ENCODE data around the gene NTF3. TPM values are rescaled to one million over a fixed set of nuclear protein-coding genes. Genes with fewer than 3 reads are reported as not detected.

Gene NTF3
- total RNA-seq, 1 donor from 2014 or later = 8.9 TPM

DNA sequence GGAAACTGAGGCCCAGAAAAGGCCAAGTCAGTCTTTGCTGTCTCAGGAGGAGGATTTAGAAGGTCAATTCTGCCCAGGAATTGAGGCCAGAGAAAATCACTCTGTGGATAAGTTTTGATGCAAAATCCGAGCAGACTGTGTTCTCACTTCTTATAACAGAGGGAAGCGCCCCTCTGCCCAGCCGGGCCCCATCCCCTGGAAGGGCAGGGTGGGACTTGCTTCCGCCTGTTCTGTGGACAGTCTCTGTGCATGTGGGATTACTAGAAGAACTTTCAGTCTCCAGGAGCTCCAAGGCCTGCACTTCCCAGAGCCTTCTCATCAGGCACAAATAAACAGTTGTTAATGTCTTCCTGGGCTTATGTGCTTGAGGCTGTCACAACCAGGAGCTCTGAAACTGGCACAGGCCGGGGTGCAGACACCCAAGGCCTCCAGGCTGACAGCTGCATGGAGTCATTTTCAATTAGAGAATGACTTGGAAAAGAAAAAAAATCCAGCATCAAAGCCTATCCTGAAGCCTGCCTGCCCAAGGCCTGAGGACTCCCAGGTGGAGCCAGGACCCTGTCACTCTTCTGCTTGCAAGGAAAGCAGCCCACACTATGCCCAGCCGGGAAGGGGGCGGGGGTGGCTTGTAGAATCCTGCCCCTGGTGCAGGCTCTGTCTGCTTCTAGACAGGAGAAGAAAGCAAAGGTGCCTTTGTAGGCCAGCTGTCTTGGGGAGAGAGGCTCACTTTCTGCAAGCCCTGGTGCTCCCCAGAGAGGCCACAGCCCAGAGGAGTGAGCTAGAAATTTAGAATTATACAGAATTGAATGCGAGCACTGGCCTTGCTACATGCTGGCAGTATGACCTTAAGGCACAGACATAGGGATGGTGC lies 84.7 kb downstream of the NTF3 start:
- no peak overlapping the region for H3K4me2 ChIP-seq (ENCODE audit: low read length)
- no peak overlapping the region for H2AFZ ChIP-seq (ENCODE audit: low read depth, low read length)
- no peak overlapping the region for H3K9ac ChIP-seq (ENCODE audit: low read length)
- TF ChIP-seq EZH2 (IDR thresholded peaks at IDR 0.05; ENCODE audit: insufficient read depth, low read length) = no peak
- TF ChIP-seq, protein P1, sequence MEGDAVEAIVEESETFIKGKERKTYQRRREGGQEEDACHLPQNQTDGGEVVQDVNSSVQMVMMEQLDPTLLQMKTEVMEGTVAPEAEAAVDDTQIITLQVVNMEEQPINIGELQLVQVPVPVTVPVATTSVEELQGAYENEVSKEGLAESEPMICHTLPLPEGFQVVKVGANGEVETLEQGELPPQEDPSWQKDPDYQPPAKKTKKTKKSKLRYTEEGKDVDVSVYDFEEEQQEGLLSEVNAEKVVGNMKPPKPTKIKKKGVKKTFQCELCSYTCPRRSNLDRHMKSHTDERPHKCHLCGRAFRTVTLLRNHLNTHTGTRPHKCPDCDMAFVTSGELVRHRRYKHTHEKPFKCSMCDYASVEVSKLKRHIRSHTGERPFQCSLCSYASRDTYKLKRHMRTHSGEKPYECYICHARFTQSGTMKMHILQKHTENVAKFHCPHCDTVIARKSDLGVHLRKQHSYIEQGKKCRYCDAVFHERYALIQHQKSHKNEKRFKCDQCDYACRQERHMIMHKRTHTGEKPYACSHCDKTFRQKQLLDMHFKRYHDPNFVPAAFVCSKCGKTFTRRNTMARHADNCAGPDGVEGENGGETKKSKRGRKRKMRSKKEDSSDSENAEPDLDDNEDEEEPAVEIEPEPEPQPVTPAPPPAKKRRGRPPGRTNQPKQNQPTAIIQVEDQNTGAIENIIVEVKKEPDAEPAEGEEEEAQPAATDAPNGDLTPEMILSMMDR (IDR thresholded peaks at IDR 0.05; ENCODE audit: insufficient read depth, low read depth, low read length) = no peak
- H3K4me3 ChIP-seq (ENCODE audit: insufficient read depth, low read depth, low read length) = no peak overlapping the region
- H3K4me3 Mint-ChIP-seq (ENCODE audit: unreplicated experiment) = no peak overlapping the region
- H3K27me3 Mint-ChIP-seq (ENCODE audit: low read depth, unreplicated experiment) = peaks cover 37% of the 10 kb centered on the region
- no peak overlapping the region for H3K27ac ChIP-seq (ENCODE audit: low read depth, low read length)
- no peaks in the 10 kb centered on the region for H3K4me1 Mint-ChIP-seq (ENCODE audit: low read depth, unreplicated experiment)
- DNase-seq (ENCODE audit: low read depth) = no peak
- no peaks in the 10 kb centered on the region for H3K79me2 ChIP-seq (ENCODE audit: insufficient read depth, low read length)
- H3K27me3 ChIP-seq (ENCODE audit: insufficient read depth, low read length) = no peaks in the 10 kb centered on the region
- peaks cover 4% of the 10 kb centered on the region for H3K36me3 Mint-ChIP-seq (ENCODE audit: low read depth, unreplicated experiment)
- no peaks in the 10 kb centered on the region for H4K20me1 ChIP-seq (ENCODE audit: insufficient read depth, low read length)
- no peak for FAIRE-seq
- H3K9me3 Mint-ChIP-seq (ENCODE audit: unreplicated experiment) = peaks cover 1% of the 10 kb centered on the region
- no peaks in the 10 kb centered on the region for H3K9me3 ChIP-seq (ENCODE audit: insufficient read depth, low read depth, low read length)
- H3K36me3 ChIP-seq (ENCODE audit: insufficient read depth, low read length) = no peaks in the 10 kb centered on the region
- no peaks in the 10 kb centered on the region for H3K4me1 ChIP-seq (ENCODE audit: insufficient read depth, low read length)
- no peak overlapping the region for H3K27ac Mint-ChIP-seq (ENCODE audit: unreplicated experiment)

DNA sequence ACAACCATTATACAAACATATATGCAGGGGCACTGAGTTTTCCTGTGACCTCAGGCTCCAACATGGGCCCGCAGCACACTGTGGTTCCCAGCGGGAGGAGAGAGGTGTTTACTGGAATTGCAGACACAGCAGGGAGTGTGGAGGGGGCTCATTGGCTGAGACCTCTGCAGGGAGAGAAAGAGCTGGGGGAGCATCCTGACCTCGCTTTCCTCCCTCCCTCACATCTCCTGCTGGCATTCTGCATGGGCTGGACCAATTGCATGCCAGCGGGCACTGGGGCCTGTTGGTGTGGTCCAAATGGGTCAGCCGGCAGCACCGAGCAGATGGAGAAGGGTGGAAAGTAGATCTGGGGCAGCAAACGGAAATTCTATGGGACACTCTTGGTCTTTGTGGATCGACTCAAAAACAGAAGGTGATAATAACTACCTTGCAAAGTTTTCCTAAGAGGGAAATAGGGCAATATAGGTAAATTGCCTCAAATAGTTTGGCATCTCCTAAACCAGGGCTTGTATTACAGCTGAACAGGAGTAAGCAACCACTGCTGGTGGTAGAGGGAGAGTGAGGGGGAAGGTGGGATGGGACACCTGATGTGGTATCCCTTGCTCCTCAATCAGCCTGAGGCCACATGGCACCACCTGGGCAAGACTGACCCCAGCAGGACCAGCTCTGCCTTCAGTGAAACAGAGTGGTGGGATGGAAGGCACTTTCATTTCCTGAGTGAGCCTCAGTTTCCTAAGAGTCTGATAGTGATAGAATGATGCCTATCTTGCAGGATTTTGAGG lies 86.9 kb downstream of the NTF3 start:
- peaks cover 28% of the 10 kb centered on the region for H3K27me3 Mint-ChIP-seq (ENCODE audit: low read depth, unreplicated experiment)
- Histone ChIP-seq H3K4me1 (ENCODE audit: insufficient read depth, low read length) (no peaks in the 10 kb centered on the region), H3K4me2 (ENCODE audit: low read length) (no peak overlapping the region), H2AFZ (ENCODE audit: low read depth, low read length) (no peak overlapping the region), H3K27ac (ENCODE audit: low read depth, low read length) (no peak overlapping the region), H3K27me3 (ENCODE audit: insufficient read depth, low read length) (no peaks in the 10 kb centered on the region), H3K9me3 (ENCODE audit: insufficient read depth, low read depth, low read length) (no peaks in the 10 kb centered on the region), H3K36me3 (ENCODE audit: insufficient read depth, low read length) (no peaks in the 10 kb centered on the region), H3K79me2 (ENCODE audit: insufficient read depth, low read length) (no peaks in the 10 kb centered on the region), H3K4me3 (ENCODE audit: insufficient read depth, low read depth, low read length) (no peak overlapping the region), H4K20me1 (ENCODE audit: insufficient read depth, low read length) (no peaks in the 10 kb centered on the region), H3K9ac (ENCODE audit: low read length) (no peak overlapping the region)
- H3K4me1 Mint-ChIP-seq (ENCODE audit: low read depth, unreplicated experiment) = peaks cover 1% of the 10 kb centered on the region
- no peak overlapping the region for H3K27ac Mint-ChIP-seq (ENCODE audit: unreplicated experiment)
- FAIRE-seq = no peak
- TF ChIP-seq, protein P1 (IDR thresholded peaks at IDR 0.05; ENCODE audit: insufficient read depth, low read depth, low read length) = no peak
- no peak for TF ChIP-seq EZH2 (IDR thresholded peaks at IDR 0.05; ENCODE audit: insufficient read depth, low read length)
- peaks cover 5% of the 10 kb centered on the region for H3K36me3 Mint-ChIP-seq (ENCODE audit: low read depth, unreplicated experiment)
- H3K4me3 Mint-ChIP-seq (ENCODE audit: unreplicated experiment) = no peak overlapping the region
- H3K9me3 Mint-ChIP-seq (ENCODE audit: unreplicated experiment) = peaks cover 1% of the 10 kb centered on the region
- no peak for DNase-seq (ENCODE audit: low read depth)

Data from astrocyte (in vitro differentiated cells and primary cell).